GM12878 (cell line): Measurements from ENCODE around the gene RCAN2. TPM values are rescaled to one million over a fixed set of nuclear protein-coding genes. Genes with fewer than 3 reads are reported as not detected.

Source experiments
- ATAC-seq: fragments of 200-7000 bp; cut with Tn5 transposase; 3 replicates; pipeline ENCODE4 v1.9.1; 2020; ENCODE audit warnings: mild to moderate bottlenecking, moderate library complexity
- BruUV-seq: library from RNA; stranded (reverse); fragments of 400-500 nt; replicated peaks from 2 replicates; lab custom pipeline; 2021; lab: Mats Ljungman, UMichigan
- CTCF ChIA-PET: fragments of 300-600 bp; sonication (Branson Sonifier 250); formaldehyde crosslinking; extraction: SDS; loops from one replicate; lab custom pipeline; 2021; ENCODE audit warnings: inconsistent platforms; lab: Yijun Ruan, JAX
- POLR2A ChIA-PET: fragments of 350-600 bp; formaldehyde crosslinking; extraction: SDS; loops from one replicate; lab custom pipeline; 2021; ENCODE audit warnings: inconsistent platforms; lab: Charles Lee
- RAD21 ChIA-PET: fragments of 300-600 bp; sonication (Branson Sonifier 250); formaldehyde crosslinking; loops from one replicate; lab custom pipeline; 2023; ENCODE audit warnings: antibody characterized with exemption; ENCODE audit not compliant: unreplicated experiment; lab: Charles Lee
- SMC1A ChIA-PET: fragments of 300-600 bp; sonication (Branson Sonifier 250); formaldehyde crosslinking; loops from one replicate; lab custom pipeline; 2023; ENCODE audit not compliant: unreplicated experiment, uncharacterized antibody; lab: Charles Lee
- DNase-seq: peaks from one replicate; pipeline ENCODE4 v3.0.0-alpha.2; 2011; ENCODE audit warnings: low read depth, low spot score
- FAIRE-seq: peaks from 3 replicates; lab custom pipeline; 2011; peaks lifted over from hg19 to GRCh38; lab: Jason Lieb, UNC
- H2AFZ ChIP-seq: 2 replicates; pipeline ENCODE4 v1.6.0; 2011; ENCODE audit warnings: low read depth, low read length, control low read depth; ENCODE audit not compliant: control insufficient read depth
- H3K27ac ChIP-seq: 2 replicates; pipeline ENCODE4 v1.5.1; 2011; ENCODE audit warnings: control low read depth; ENCODE audit not compliant: control insufficient read depth, insufficient read depth
- H3K27me3 ChIP-seq, 2 experiments: replicated peaks in 1 of 2; 2 replicates each; pipeline versions ENCODE4 v1.6.0 to v1.6.1; 2011; ENCODE audit warnings: low read length in 1 of 2; ENCODE audit not compliant: control insufficient read depth in 2 of 2, insufficient read depth in 2 of 2
- H3K36me3 ChIP-seq, 2 experiments: 2 replicates each; pipeline ENCODE4 v1.5.1; 2011; ENCODE audit warnings: low read length in 1 of 2; ENCODE audit not compliant: control insufficient read depth in 2 of 2, insufficient read depth in 2 of 2
- H3K4me1 ChIP-seq: 2 replicates; pipeline ENCODE4 v1.6.1; 2011; ENCODE audit warnings: mild to moderate bottlenecking, low read length, moderate library complexity, mixed read lengths; ENCODE audit not compliant: control insufficient read depth, insufficient read depth
- H3K4me2 ChIP-seq: 2 replicates; pipeline ENCODE4 v1.6.0; 2011; ENCODE audit warnings: control low read depth; ENCODE audit not compliant: control insufficient read depth, insufficient read depth
- H3K4me3 ChIP-seq: fragments of 200-600 bp; sonication (generic); 2 replicates; pipeline ENCODE4 v1.5.1; 2016
- H3K79me2 ChIP-seq: 2 replicates; pipeline ENCODE4 v1.6.0; 2011; ENCODE audit warnings: low read length; ENCODE audit not compliant: control insufficient read depth, insufficient read depth
- H3K9ac ChIP-seq: 2 replicates; pipeline ENCODE4 v1.8.0; 2011; ENCODE audit warnings: low read length, control low read depth, mixed read lengths; ENCODE audit not compliant: control insufficient read depth, insufficient read depth
- H3K9me3 ChIP-seq: replicated peaks from 3 replicates; pipeline ENCODE4 v1.5.1; 2011; ENCODE audit warnings: mild to moderate bottlenecking, low read length; ENCODE audit not compliant: control insufficient read depth, insufficient read depth
- H4K20me1 ChIP-seq: 2 replicates; pipeline ENCODE4 v1.6.0; 2011; ENCODE audit not compliant: control insufficient read depth, insufficient read depth
- BHLHE40 ChIP-seq, 2 experiments: fragments of 450-650 bp in 1 of 2; IDR thresholded peaks; 2 replicates each; pipeline ENCODE4 v1.6.1; 2011 to 2017; ENCODE audit warnings: low read depth in 2 of 2, borderline replicate concordance in 1 of 2, improper control_type of control experiment in 1 of 2, low read length in 1 of 2, mild to moderate bottlenecking in 1 of 2
- CREB1 ChIP-seq: IDR thresholded peaks from 2 replicates; pipeline ENCODE4 v1.6.1; 2012; ENCODE audit warnings: low read depth, mild to moderate bottlenecking, inconsistent platforms
- NRF1 ChIP-seq: conservative IDR thresholded peaks from 2 replicates; pipeline ENCODE4 v1.6.1; 2011; ENCODE audit warnings: mild to moderate bottlenecking, low read depth, low read length, improper control_type of control experiment
- PAX5 ChIP-seq: IDR thresholded peaks from 2 replicates; pipeline ENCODE4 v1.6.1; 2011; ENCODE audit warnings: low read depth, low read length, borderline replicate concordance
- RAD21 ChIP-seq: IDR thresholded peaks from 2 replicates; pipeline ENCODE4 v1.6.1; 2011; ENCODE audit warnings: mild to moderate bottlenecking, low read depth, low read length, moderate library complexity; ENCODE audit not compliant: insufficient read depth
- SMAD5 ChIP-seq: IDR thresholded peaks from 2 replicates; pipeline ENCODE4 v1.6.1; 2016; ENCODE audit warnings: antibody characterized with exemption, low read depth
- TAF1 ChIP-seq: IDR thresholded peaks from 2 replicates; pipeline ENCODE4 v1.6.1; 2011; ENCODE audit warnings: mild to moderate bottlenecking, low read depth, low read length, borderline replicate concordance
- ZNF622 ChIP-seq: fragments of 450-650 bp; IDR thresholded peaks from 2 replicates; pipeline ENCODE4 v1.6.1; 2017; ENCODE audit warnings: mild to moderate bottlenecking, inconsistent platforms
- WGBS: methylation state at CpG from one replicate; pipeline ENCODE4 v1.1.6; 2016; ENCODE audit warnings: low lambda C conversion rate; ENCODE audit not compliant: insufficient replicate concordance, insufficient coverage; ENCODE audit errors: missing lambda C conversion rate; 5-methylcytosine and 5-hydroxymethylcytosine counted together
- in situ Hi-C: fragments of 300-500 bp; cut with MboI; formaldehyde crosslinking; loops from 9 replicates; pipeline ENCODE4 v1.14.3; 2018; ENCODE audit warnings: mixed read lengths
- intact Hi-C: fragments of 100-400 bp; cut with micrococcal nuclease; formaldehyde crosslinking; loops from one replicate; pipeline ENCODE4 v1.14.2; 2022; ENCODE audit not compliant: unreplicated experiment
- polyA plus RNA-seq, 11 experiments: library from polyadenylated mRNA; depleted of rRNA in 4 of 11; unstranded in 6 of 11; stranded (reverse) in 5 of 11; fragments of >200 nt; fragmentation: Nextera tagmentation in 4 of 11; fragmentation: Illumina TruSeq in 1 of 11; extraction: Ambion mirVana in 4 of 11; extraction: Trizol in 1 of 11; gene quantifications; 1 replicate in 1 of 11; 2 replicates in 10 of 11; pipeline versions ENCODE4 v1.2.1 to v1.2.3, GENCODE V29; 2011 to 2016; ENCODE audit warnings: inconsistent platforms in 2 of 11, missing spikeins in 2 of 11, low read depth in 1 of 11
- total RNA-seq, 4 experiments: library from RNA; depleted of rRNA in 3 of 4; stranded (reverse); fragments of >200 nt in 3 of 4; fragmentation: Illumina TruSeq in 1 of 4; extraction: Trizol in 1 of 4; gene quantifications; 2 replicates each; pipeline versions ENCODE4 v1.2.1 to v1.2.3, GENCODE V29; 2013 to 2021
- TF ChIP-seq, protein P1 (sequence below), 3 experiments: IDR thresholded peaks in 2 of 3; conservative IDR thresholded peaks in 1 of 3; 2 replicates each; pipeline ENCODE4 v1.5.1; 2011; ENCODE audit warnings: low read depth in 3 of 3, low read length in 3 of 3, mild to moderate bottlenecking in 3 of 3, control low read depth in 2 of 3, moderate library complexity in 2 of 3, inconsistent platforms in 1 of 3, mixed read lengths in 1 of 3; ENCODE audit not compliant: control insufficient read depth in 2 of 3, insufficient read depth in 1 of 3; ENCODE audit errors: extremely low read depth in 1 of 3
- TF ChIP-seq, protein P2 (sequence below): fragments of 450-650 bp; IDR thresholded peaks from 2 replicates; pipeline ENCODE4 v1.6.1; 2018; ENCODE audit warnings: borderline replicate concordance, mild to moderate bottlenecking; ENCODE audit not compliant: partially characterized antibody
- TF ChIP-seq, protein P3 (sequence below): IDR thresholded peaks from 2 replicates; pipeline ENCODE4 v1.6.1; 2011; ENCODE audit warnings: borderline replicate concordance, low read depth, mild to moderate bottlenecking, moderate library complexity, low read length; ENCODE audit not compliant: insufficient read depth, poor library complexity, severe bottlenecking

Gene RCAN2
- total and polyA plus RNA-seq, 10 of the 15 experiments (the other 5 are each of a cell fraction or from before 2014, with no cell fraction given) = 0.06 TPM; not detected in 9

DNA sequence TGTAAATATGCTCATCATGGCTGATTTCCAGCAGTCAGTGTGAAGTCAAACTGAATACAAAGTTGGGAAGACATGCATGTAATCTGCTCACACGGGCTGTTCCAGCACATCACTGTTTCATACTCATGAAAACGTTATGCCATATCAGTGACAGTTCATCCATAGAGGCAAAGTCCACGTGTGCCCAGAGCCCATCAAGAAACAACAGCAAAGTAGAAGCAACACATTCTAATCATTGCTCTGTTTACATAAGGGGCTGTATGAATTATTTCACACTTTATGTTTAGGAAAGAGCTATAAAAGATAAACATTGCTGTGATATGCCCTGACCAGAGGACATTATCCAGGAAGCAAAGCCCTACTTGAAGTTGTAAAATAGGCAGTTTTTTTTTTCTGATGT is 163.5 kb downstream of the RCAN2 start (continued):
- TF ChIP-seq, protein P1, sequence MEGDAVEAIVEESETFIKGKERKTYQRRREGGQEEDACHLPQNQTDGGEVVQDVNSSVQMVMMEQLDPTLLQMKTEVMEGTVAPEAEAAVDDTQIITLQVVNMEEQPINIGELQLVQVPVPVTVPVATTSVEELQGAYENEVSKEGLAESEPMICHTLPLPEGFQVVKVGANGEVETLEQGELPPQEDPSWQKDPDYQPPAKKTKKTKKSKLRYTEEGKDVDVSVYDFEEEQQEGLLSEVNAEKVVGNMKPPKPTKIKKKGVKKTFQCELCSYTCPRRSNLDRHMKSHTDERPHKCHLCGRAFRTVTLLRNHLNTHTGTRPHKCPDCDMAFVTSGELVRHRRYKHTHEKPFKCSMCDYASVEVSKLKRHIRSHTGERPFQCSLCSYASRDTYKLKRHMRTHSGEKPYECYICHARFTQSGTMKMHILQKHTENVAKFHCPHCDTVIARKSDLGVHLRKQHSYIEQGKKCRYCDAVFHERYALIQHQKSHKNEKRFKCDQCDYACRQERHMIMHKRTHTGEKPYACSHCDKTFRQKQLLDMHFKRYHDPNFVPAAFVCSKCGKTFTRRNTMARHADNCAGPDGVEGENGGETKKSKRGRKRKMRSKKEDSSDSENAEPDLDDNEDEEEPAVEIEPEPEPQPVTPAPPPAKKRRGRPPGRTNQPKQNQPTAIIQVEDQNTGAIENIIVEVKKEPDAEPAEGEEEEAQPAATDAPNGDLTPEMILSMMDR (IDR thresholded peaks at IDR 0.05 in 2 of 3, conservative IDR thresholded peaks at IDR 0.05 in 1 of 3; ENCODE audit: control insufficient read depth in 2 of 3, extremely low read depth in 1 of 3, insufficient read depth in 1 of 3, low read depth in 3 of 3, low read length in 3 of 3) = no peak
- TF ChIP-seq ZNF622 (no peak), CREB1 (no peak)

DNA sequence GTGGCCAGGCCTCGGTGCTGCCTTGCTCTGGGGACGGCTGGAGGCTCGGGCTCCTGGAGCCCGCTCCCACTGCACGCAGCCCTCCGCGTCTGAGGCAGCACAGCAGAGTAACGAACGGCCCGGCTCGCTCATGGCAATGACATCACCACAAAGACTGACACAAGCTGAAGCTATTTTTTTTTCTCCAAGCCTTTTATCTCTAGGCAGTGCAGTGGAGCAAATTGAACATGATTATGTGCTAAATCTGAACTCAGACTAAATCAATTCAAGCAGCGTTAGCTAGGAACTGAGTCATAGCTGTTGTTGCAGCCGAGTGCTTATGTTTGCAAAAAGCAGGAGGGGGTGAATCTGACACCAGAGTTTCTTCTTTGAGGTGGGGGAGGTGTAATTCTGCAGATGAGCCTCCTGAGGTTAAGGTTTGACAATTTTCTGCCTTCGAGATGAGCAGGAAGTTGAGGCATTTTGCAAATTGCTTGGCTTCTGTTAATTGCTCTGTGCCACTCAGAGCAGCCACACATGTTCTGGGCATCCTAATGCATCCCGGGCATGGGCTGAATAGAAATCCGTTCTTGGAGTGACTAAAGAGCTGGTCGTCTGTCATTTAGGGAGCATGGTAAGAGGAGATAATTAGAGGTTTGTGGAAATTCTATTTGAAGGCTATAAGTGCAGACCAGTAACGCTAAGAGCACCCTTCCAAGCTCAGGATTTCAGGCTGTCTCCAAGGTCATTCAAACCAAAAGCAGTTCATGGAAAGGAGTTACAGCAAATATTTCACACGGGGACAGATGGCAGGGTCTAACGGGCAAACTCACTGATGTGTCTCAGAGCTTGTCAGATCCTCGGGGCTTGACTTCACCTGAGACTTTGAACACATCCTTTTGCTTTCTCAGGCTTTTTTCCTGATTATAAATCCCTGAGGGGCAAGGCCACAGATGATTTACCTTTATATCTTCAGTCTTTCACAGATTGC is 165.4 kb downstream of the RCAN2 start:
- H3K4me2 ChIP-seq = no peak overlapping the region
- no peak overlapping the region for H3K9ac ChIP-seq
- H2AFZ ChIP-seq = no peak overlapping the region
- H4K20me1 ChIP-seq = 0 out of 2 replicates have a peak, but pooled peaks cover 2% of the 10 kb centered on the region
- H3K36me3 ChIP-seq = no peaks in the 10 kb centered on the region
- ChIA-PET RAD21 (no interaction called here), SMC1A (no interaction called here), CTCF (no interaction called here), POLR2A (interaction anchor here (0.6 kb wide), 1 partner anchor 200 kb away, joined by 3 read pairs; no protein-coding TSS in a partner anchor)
- no peak overlapping the region for H3K4me3 ChIP-seq
- intact Hi-C loops (no loop called here), in situ Hi-C loops (no loop called here)
- ATAC-seq (no peak), FAIRE-seq (no peak), DNase-seq (no peak)
- WGBS = 2% methylated on average over 21 of the region's 21 CpGs
- H3K4me1 ChIP-seq = no peaks in the 10 kb centered on the region
- H3K9me3 ChIP-seq = no peaks in the 10 kb centered on the region
- BruUV-seq = no TSS peak
- H3K27me3 ChIP-seq = no peaks in the 10 kb centered on the region; a peak in 2 of 4 replicates
- no peaks in the 10 kb centered on the region for H3K79me2 ChIP-seq
- no peak overlapping the region for H3K27ac ChIP-seq
- TF ChIP-seq BHLHE40 (IDR thresholded peaks at IDR 0.05; ENCODE audit: borderline replicate concordance in 1 of 2, low read depth in 2 of 2, low read length in 1 of 2) = no peak
- TF ChIP-seq RAD21 = no peak
- TF ChIP-seq PAX5 = no peak
- no peak for TF ChIP-seq NRF1
- TF ChIP-seq TAF1 = no peak
- TF ChIP-seq, protein P2, sequence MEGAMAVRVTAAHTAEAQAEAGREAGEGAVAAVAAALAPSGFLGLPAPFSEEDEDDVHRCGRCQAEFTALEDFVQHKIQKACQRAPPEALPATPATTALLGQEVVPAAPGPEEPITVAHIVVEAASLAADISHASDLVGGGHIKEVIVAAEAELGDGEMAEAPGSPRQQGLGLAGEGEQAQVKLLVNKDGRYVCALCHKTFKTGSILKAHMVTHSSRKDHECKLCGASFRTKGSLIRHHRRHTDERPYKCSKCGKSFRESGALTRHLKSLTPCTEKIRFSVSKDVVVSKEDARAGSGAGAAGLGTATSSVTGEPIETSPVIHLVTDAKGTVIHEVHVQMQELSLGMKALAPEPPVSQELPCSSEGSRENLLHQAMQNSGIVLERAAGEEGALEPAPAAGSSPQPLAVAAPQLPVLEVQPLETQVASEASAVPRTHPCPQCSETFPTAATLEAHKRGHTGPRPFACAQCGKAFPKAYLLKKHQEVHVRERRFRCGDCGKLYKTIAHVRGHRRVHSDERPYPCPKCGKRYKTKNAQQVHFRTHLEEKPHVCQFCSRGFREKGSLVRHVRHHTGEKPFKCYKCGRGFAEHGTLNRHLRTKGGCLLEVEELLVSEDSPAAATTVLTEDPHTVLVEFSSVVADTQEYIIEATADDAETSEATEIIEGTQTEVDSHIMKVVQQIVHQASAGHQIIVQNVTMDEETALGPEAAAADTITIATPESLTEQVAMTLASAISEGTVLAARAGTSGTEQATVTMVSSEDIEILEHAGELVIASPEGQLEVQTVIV = no peak
- TF ChIP-seq, protein P3, sequence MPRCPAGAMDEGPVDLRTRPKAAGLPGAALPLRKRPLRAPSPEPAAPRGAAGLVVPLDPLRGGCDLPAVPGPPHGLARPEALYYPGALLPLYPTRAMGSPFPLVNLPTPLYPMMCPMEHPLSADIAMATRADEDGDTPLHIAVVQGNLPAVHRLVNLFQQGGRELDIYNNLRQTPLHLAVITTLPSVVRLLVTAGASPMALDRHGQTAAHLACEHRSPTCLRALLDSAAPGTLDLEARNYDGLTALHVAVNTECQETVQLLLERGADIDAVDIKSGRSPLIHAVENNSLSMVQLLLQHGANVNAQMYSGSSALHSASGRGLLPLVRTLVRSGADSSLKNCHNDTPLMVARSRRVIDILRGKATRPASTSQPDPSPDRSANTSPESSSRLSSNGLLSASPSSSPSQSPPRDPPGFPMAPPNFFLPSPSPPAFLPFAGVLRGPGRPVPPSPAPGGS = no peak
- no peak for TF ChIP-seq SMAD5
